Upper lobe of right lung (tissue), 1 donor: ENCODE measurements around the gene RUNDC3A. TPM values are rescaled to one million over a fixed set of nuclear protein-coding genes. Genes with fewer than 3 reads are reported as not detected.
"Not testable (repeated sequence)": the region's sequence is repeated elsewhere in the genome, so short reads cannot be mapped to it uniquely, and the experiment has no call there.

Experiments used
- ATAC-seq: fragments of 200-7000 bp; cut with Tn5 transposase; one replicate; pipeline ENCODE4 v1.9.1; 2020; ENCODE audit warnings: mild to moderate bottlenecking, moderate library complexity
- DNase-seq: peaks from one replicate; pipeline ENCODE4 v3.0.0-alpha.2; 2020
- H3K27ac ChIP-seq: fragments of 200-600 bp; one replicate; pipeline ENCODE4 v1.8.0; 2022
- H3K27me3 ChIP-seq: fragments of 200-600 bp; one replicate; pipeline ENCODE4 v1.8.0; 2022; ENCODE audit warnings: mild to moderate bottlenecking
- H3K36me3 ChIP-seq: fragments of 200-600 bp; one replicate; pipeline ENCODE4 v1.8.0; 2022
- H3K4me1 ChIP-seq: fragments of 200-600 bp; one replicate; pipeline ENCODE4 v1.8.0; 2022
- H3K4me3 ChIP-seq: fragments of 200-600 bp; one replicate; pipeline ENCODE4 v1.8.0; 2022; ENCODE audit warnings: mild to moderate bottlenecking
- H3K9me3 ChIP-seq: fragments of 200-600 bp; one replicate; pipeline ENCODE4 v1.8.0; 2022
- CTCF ChIP-seq: fragments of 200-600 bp; IDR thresholded peaks from one replicate; pipeline ENCODE4 v1.8.0; 2022; ENCODE audit warnings: antibody characterized with exemption
- intact Hi-C: fragments of 100-400 bp; cut with DNase I; formaldehyde crosslinking; loops from one replicate; pipeline ENCODE4 v1.11.0; 2022
- total RNA-seq: library from RNA; stranded (reverse); fragmentation: NEBNext Ultra II Directional; extraction: Animal tissue kit (Norgen Biotek cat#: 25700); gene quantifications from one replicate; pipeline ENCODE4 v1.2.1, GENCODE V29; 2021
- donor health status: DM: no; HTN: yes; CAD: no; lungs with severe emphysema.

RUNDC3A gene
- total RNA-seq, 1 donor from 2014 or later: 0.32 TPM

GRCh38 chr17:44361292-44362260 is 53.2 kb downstream of the RUNDC3A start:
- DNase-seq (no peak), ATAC-seq (no peak)
- H3K36me3 ChIP-seq: no peaks in the 10 kb centered on the region
- TF ChIP-seq CTCF: no peak
- H3K4me1 ChIP-seq: peaks cover 12% of the 10 kb centered on the region
- H3K27ac ChIP-seq: no peak overlapping the region
- H3K4me3 ChIP-seq: no peak overlapping the region
- intact Hi-C loops: no loop called here
- H3K9me3 ChIP-seq: no peaks in the 10 kb centered on the region
- H3K27me3 ChIP-seq: no peaks in the 10 kb centered on the region

DNA sequence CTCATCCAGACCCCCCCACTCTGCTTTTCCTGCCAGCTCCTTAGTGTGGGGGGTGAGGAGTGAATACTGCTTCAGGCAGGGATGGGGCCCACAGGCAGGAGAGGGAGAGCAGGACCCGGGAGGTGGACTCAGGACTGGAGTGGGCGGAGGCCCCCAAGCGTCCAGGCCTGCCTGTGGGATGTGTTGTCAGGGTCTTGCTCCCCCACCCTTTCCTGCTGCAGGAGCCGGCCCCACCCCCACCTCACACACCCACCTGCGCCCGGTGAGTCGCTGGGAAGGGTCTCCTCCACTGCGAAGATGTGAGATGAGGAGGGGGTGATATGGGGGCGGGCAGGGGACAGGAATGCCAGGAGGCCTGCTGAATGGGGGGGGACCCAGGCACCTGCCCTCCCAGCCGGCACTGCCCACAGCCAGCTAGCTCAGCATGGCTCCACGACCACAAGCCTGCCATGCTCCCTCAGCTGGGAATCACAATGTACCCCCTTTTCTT is 54.1 kb downstream of the RUNDC3A start:
- peak overlapping the region; percentile 60 for H3K4me3 ChIP-seq
- no peaks in the 10 kb centered on the region for H3K27me3 ChIP-seq
- H3K9me3 ChIP-seq: no peaks in the 10 kb centered on the region
- ATAC-seq (no peak), DNase-seq (no peak)
- intact Hi-C loops: no loop called here
- no peak overlapping the region for H3K27ac ChIP-seq
- H3K4me1 ChIP-seq: peaks cover 12% of the 10 kb centered on the region
- TF ChIP-seq CTCF: no peak
- H3K36me3 ChIP-seq: no peaks in the 10 kb centered on the region

DNA sequence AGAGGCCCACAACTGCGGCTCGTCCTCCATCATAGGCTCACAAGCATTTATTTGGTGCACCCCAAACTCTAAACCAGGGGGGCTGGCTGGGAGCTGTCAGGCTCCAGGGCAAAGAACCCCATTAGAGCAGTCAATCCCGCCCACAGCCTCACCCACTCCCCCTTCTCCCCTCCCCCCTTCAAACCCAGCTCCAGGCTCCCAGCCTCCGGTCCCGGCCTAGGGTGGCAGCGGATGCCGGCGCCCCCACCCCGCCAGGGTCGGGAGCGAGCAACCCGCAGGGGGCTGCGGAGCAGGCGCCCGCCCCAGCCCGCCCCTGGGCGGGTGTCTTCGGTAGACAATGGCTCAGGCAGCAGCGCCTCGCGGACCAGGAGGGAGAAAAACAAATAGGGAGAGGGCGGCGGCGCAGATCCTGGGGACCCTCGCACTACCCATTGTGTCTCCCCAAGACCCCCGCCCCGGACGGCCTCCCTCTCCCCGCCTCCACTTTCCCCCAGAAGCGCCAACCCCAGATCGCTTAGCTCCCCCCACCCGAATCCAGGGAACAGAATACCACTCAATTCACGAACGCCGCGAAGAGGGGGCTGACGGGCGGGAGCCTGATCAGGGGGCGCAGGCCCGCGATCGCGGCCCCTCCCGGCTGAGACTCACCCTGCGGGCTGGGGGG is 54.7 kb downstream of the RUNDC3A start:
- intact Hi-C loops: no loop called here
- peak; percentile 64 for DNase-seq
- Histone ChIP-seq H3K36me3 (no peaks in the 10 kb centered on the region), H3K9me3 (no peaks in the 10 kb centered on the region), H3K4me1 (peaks cover 12% of the 10 kb centered on the region), H3K27ac (no peak overlapping the region), H3K27me3 (no peaks in the 10 kb centered on the region), H3K4me3 (peak overlapping the region; percentile 60)
- no peak for TF ChIP-seq CTCF
- ATAC-seq: peak; percentile 10

DNA sequence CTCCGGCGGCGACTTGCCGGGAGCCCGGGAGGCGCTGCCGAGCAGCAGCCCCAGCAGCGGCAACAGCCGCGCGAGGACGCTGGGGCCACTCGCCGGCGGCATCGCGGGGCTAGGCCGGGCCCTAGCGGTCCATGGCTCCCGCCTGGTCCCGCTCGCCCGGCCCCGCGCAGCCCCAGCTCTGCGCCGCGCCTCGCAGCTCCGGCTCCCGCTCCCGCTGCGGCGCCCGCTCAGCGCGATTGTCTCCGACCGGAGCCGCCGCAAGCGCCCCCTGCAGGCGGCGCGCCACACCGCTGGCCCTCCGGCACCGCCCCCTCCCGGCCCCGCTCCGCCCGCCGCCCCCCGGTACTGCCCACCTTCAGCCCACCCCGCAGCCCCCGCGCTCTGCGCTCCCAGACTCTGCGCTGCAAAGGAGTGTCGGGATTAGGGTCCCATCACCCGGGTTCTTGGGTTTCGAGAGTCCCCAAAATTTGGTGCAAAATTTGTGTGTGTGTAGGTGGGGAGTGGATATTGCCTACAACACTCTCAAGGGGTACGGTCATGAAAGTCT is 55.3 kb downstream of the RUNDC3A start, which contains the start of gene FAM171A2:
Gene FAM171A2 (minus strand): TSS at position 241 of the 547 bp plus-strand sequence. CDS start 139 bp downstream, at position 102.
- Histone ChIP-seq H3K36me3 (no peaks in the 10 kb centered on the region), H3K4me1 (peaks cover 12% of the 10 kb centered on the region), H3K9me3 (no peaks in the 10 kb centered on the region), H3K27ac (no peak within 1 kb of the TSS), H3K4me3 (peak within 1 kb of the TSS; percentile 60), H3K27me3 (no peaks in the 10 kb centered on the region)
- intact Hi-C loops: no loop called here
- DNase-seq (peak; percentile 84), ATAC-seq (peak; percentile 91)
- peak; percentile 61 for TF ChIP-seq CTCF

DNA sequence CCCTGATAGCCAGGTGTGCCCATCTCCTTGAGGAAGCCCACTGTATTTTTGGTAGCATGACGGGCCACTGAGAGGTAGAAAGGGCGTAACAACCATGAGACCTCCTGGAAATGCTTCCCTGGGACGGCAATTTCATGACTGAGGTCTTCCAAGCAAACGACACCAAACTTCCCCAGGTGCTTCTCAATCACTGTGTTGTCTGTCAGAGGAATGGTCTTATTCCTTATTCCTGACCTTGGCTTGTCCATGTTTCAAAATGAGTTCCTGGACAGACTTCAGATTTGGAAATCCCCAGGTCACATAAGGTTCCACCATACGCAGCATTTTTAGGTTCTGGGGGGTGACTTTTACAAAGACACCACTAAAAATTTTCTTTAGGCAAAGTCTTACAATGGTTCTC is 56.6 kb downstream of the RUNDC3A start:
- H3K27me3 ChIP-seq, DNase-seq, ATAC-seq, H3K4me3 ChIP-seq, intact Hi-C loops, H3K27ac ChIP-seq, H3K9me3 ChIP-seq, H3K36me3 ChIP-seq: not testable (repeated sequence)
- peaks cover 12% of the 10 kb centered on the region for H3K4me1 ChIP-seq
